ENCODE data around the gene CHST12. TPM values are rescaled to one million over a fixed set of nuclear protein-coding genes. Genes with fewer than 3 reads are reported as not detected.

CHST12 gene
- total and polyA plus RNA-seq, 2 experiments from 2014 or later, result 7.2 to 21.5 TPM

- WGBS (ENCODE audit: low lambda C conversion rate, missing lambda C conversion rate), result 35% methylated on average over 6 of the region's 6 CpGs
- DNase-seq (ENCODE audit: low spot score), result peak; percentile 79
- Histone ChIP-seq H3K4me2 (peak overlapping the region; percentile 56), H3K27me3 (no peaks in the 10 kb centered on the region), H3K4me1 (ENCODE audit: insufficient read depth) (peaks cover 10% of the 10 kb centered on the region), H3K9me2 (replicated peaks; ENCODE audit: insufficient read depth) (no peaks in the 10 kb centered on the region), H2AFZ (peak overlapping the region; percentile 50), H3K27ac (peak overlapping the region; percentile 71), H3K4me3 (no peak overlapping the region), H3K36me3 (replicated peaks; ENCODE audit: insufficient read depth, low read depth) (no peaks in the 10 kb centered on the region), H3K79me2 (peaks cover 11% of the 10 kb centered on the region), H4K20me1 (ENCODE audit: insufficient read depth, poor library complexity, severe bottlenecking) (no peaks in the 10 kb centered on the region), H3K9me3 (ENCODE audit: low read depth) (no peaks in the 10 kb centered on the region)
- TF ChIP-seq EZH2 (IDR thresholded peaks at IDR 0.05; ENCODE audit: borderline replicate concordance), result no peak
- no peak for TF ChIP-seq CTCF (IDR thresholded peaks at IDR 0.05; ENCODE audit: poor library complexity)
- no peak for TF ChIP-seq EZH2phosphoT487 (IDR thresholded peaks at IDR 0.05; ENCODE audit: low read depth, severe bottlenecking, unreplicated experiment)
These were observed 3.4 kb upstream of the CHST12 start for GRCh38 chr7:2399848-2400587.

- TF ChIP-seq EZH2phosphoT487 (IDR thresholded peaks at IDR 0.05; ENCODE audit: low read depth, severe bottlenecking, unreplicated experiment) (no peak), CTCF (IDR thresholded peaks at IDR 0.05; ENCODE audit: poor library complexity) (no peak), EZH2 (IDR thresholded peaks at IDR 0.05; ENCODE audit: borderline replicate concordance) (no peak)
- peak overlapping the region; percentile 91 for H3K4me3 ChIP-seq
- no peaks in the 10 kb centered on the region for H3K27me3 ChIP-seq
- H3K4me1 ChIP-seq (ENCODE audit: insufficient read depth), result peaks cover 10% of the 10 kb centered on the region
- peak overlapping the region; percentile 66 for H3K27ac ChIP-seq
- DNase-seq (ENCODE audit: low spot score), result no peak
- H4K20me1 ChIP-seq (ENCODE audit: insufficient read depth, poor library complexity, severe bottlenecking), result no peaks in the 10 kb centered on the region
- no peaks in the 10 kb centered on the region for H3K9me2 ChIP-seq (replicated peaks; ENCODE audit: insufficient read depth)
- 77% methylated on average over 6 of the region's 6 CpGs for WGBS (ENCODE audit: low lambda C conversion rate, missing lambda C conversion rate)
- H3K79me2 ChIP-seq, result peaks cover 36% of the 10 kb centered on the region
- peak overlapping the region; percentile 92 for H2AFZ ChIP-seq
- no peaks in the 10 kb centered on the region for H3K9me3 ChIP-seq (ENCODE audit: low read depth)
- H3K36me3 ChIP-seq (replicated peaks; ENCODE audit: insufficient read depth, low read depth), result no peaks in the 10 kb centered on the region
- peak overlapping the region; percentile 84 for H3K4me2 ChIP-seq
These were observed 761 bp upstream of the CHST12 start for GRCh38 chr7:2402687-2403013.

GRCh38 chr7:2403718-2404648, 572 bp downstream of the CHST12 start:
- H3K79me2 ChIP-seq, result peaks cover 47% of the 10 kb centered on the region
- H4K20me1 ChIP-seq (ENCODE audit: insufficient read depth, poor library complexity, severe bottlenecking), result no peaks in the 10 kb centered on the region
- peaks cover 10% of the 10 kb centered on the region for H3K4me1 ChIP-seq (ENCODE audit: insufficient read depth)
- no peaks in the 10 kb centered on the region for H3K36me3 ChIP-seq (replicated peaks; ENCODE audit: insufficient read depth, low read depth)
- peak overlapping the region; percentile 37 for H3K27ac ChIP-seq
- TF ChIP-seq EZH2phosphoT487 (IDR thresholded peaks at IDR 0.05; ENCODE audit: low read depth, severe bottlenecking, unreplicated experiment) (no peak), EZH2 (IDR thresholded peaks at IDR 0.05; ENCODE audit: borderline replicate concordance) (no peak), CTCF (IDR thresholded peaks at IDR 0.05; ENCODE audit: poor library complexity) (no peak)
- DNase-seq (ENCODE audit: low spot score), result peak; percentile 70
- H3K4me2 ChIP-seq, result peak overlapping the region; percentile 95
- peak overlapping the region; percentile 67 for H2AFZ ChIP-seq
- H3K4me3 ChIP-seq, result peak overlapping the region; percentile 79
- 11% methylated on average over 36 of the region's 71 CpGs for WGBS (ENCODE audit: low lambda C conversion rate, missing lambda C conversion rate)
- H3K27me3 ChIP-seq, result no peaks in the 10 kb centered on the region
- no peaks in the 10 kb centered on the region for H3K9me3 ChIP-seq (ENCODE audit: low read depth)
- H3K9me2 ChIP-seq (replicated peaks; ENCODE audit: insufficient read depth), result no peaks in the 10 kb centered on the region

Measured in hepatocyte (in vitro differentiated cells).